ENCODE measurements around the gene LEO1.

DNA sequence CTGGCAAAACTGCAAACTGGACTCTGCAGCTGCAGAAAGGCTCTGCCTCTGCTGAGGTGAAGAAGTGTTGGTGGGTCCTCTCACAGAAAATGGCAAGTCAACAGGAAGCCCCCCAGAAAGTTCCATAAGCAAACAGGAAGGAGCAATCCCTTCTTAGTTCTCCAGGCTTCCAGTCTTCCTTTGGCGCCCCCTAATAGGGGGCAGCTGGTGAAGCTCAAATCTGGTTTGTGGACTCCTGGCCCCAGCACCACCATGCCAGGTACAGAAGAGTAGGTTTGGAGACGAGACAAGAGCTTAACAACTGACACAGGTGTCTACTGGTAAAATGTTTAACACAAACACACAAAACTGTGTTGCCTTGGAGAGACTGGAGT lies 35.5 kb downstream of the LEO1 start:
- TF ChIP-seq, protein P1, sequence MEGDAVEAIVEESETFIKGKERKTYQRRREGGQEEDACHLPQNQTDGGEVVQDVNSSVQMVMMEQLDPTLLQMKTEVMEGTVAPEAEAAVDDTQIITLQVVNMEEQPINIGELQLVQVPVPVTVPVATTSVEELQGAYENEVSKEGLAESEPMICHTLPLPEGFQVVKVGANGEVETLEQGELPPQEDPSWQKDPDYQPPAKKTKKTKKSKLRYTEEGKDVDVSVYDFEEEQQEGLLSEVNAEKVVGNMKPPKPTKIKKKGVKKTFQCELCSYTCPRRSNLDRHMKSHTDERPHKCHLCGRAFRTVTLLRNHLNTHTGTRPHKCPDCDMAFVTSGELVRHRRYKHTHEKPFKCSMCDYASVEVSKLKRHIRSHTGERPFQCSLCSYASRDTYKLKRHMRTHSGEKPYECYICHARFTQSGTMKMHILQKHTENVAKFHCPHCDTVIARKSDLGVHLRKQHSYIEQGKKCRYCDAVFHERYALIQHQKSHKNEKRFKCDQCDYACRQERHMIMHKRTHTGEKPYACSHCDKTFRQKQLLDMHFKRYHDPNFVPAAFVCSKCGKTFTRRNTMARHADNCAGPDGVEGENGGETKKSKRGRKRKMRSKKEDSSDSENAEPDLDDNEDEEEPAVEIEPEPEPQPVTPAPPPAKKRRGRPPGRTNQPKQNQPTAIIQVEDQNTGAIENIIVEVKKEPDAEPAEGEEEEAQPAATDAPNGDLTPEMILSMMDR (IDR thresholded peaks at IDR 0.05; ENCODE audit: low read depth, low read length, missing input control), result no peak
- TF ChIP-seq, protein P2, sequence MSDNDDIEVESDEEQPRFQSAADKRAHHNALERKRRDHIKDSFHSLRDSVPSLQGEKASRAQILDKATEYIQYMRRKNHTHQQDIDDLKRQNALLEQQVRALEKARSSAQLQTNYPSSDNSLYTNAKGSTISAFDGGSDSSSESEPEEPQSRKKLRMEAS (IDR thresholded peaks at IDR 0.05), result no peak

All from liver (tissue), 2 donors.